IMR-90 (cell line): ENCODE measurements around the gene MS4A15. TPM values are rescaled to one million over a fixed set of nuclear protein-coding genes. Genes with fewer than 3 reads are reported as not detected.

ENCODE experiments used
- ATAC-seq: fragments of 200-7000 bp; cut with Tn5 transposase; 2 replicates; pipeline ENCODE4 v1.9.1; 2020; ENCODE audit warnings: low read depth, mild to moderate bottlenecking, moderate library complexity
- BruUV-seq: library from RNA; stranded (reverse); fragments of 400-500 nt; replicated peaks from 2 replicates; lab custom pipeline; 2021; lab: Mats Ljungman, UMichigan
- CTCF ChIA-PET: fragments of 300-600 bp; formaldehyde crosslinking; extraction: SDS; loops from one replicate; lab custom pipeline; 2021; ENCODE audit warnings: antibody characterized with exemption; lab: Yijun Ruan, JAX
- POLR2A ChIA-PET: fragments of 300-600 bp; sonication (Branson Sonifier 250); formaldehyde crosslinking; loops from one replicate; lab custom pipeline; 2022; ENCODE audit warnings: antibody characterized with exemption; ENCODE audit not compliant: unreplicated experiment; lab: Charles Lee
- DNase-seq: peaks from one replicate; pipeline ENCODE4 v3.0.0; 2013
- H2AFZ ChIP-seq: replicated peaks from 2 replicates; pipeline ENCODE3; 2013; ENCODE audit warnings: low read length, mild to moderate bottlenecking; ENCODE audit not compliant: poor library complexity
- H2AK5ac ChIP-seq: 2 replicates; pipeline ENCODE4 v1.6.1; 2013; ENCODE audit warnings: low read depth, low read length, inconsistent platforms
- H2AK9ac ChIP-seq: replicated peaks from 2 replicates; pipeline ENCODE3; 2013; ENCODE audit warnings: mild to moderate bottlenecking, low read depth, low read length, moderate library complexity; ENCODE audit not compliant: poor library complexity
- H2BK120ac ChIP-seq: 2 replicates; pipeline ENCODE4 v1.6.1; 2013; ENCODE audit warnings: low read depth, low read length, inconsistent platforms
- H2BK15ac ChIP-seq: 3 replicates; pipeline ENCODE4 v1.6.1; 2013; ENCODE audit warnings: low read depth, low read length, inconsistent platforms
- H2BK20ac ChIP-seq: 2 replicates; pipeline ENCODE4 v1.6.1; 2013; ENCODE audit warnings: low read depth, mild to moderate bottlenecking, inconsistent platforms, low read length, moderate library complexity
- H2BK5ac ChIP-seq: 2 replicates; pipeline ENCODE4 v1.6.1; 2013; ENCODE audit warnings: mild to moderate bottlenecking, low read depth, low read length, inconsistent platforms; ENCODE audit not compliant: poor library complexity, severe bottlenecking
- H3K14ac ChIP-seq: replicated peaks from 2 replicates; pipeline ENCODE4 v1.6.1; 2013; ENCODE audit warnings: low read depth, low read length, inconsistent platforms
- H3K18ac ChIP-seq: 2 replicates; pipeline ENCODE4 v1.6.1; 2013; ENCODE audit warnings: low read depth, low read length, control low read depth
- H3K23ac ChIP-seq: 2 replicates; pipeline ENCODE4 v1.6.1; 2013; ENCODE audit warnings: low read depth, low read length, inconsistent platforms
- H3K27ac ChIP-seq: 2 replicates; pipeline ENCODE4 v1.5.1; 2013; ENCODE audit warnings: mild to moderate bottlenecking, control low read depth, low read length; ENCODE audit not compliant: insufficient read depth
- H3K27me3 ChIP-seq: 2 replicates; pipeline ENCODE4 v1.6.1; 2013; ENCODE audit warnings: low read length; ENCODE audit not compliant: control insufficient read depth, insufficient read depth
- H3K36me3 ChIP-seq: 2 replicates; pipeline ENCODE4 v1.6.1; 2013; ENCODE audit warnings: low read length, mixed read lengths; ENCODE audit not compliant: control insufficient read depth, insufficient read depth
- H3K4ac ChIP-seq: 2 replicates; pipeline ENCODE4 v1.6.1; 2013; ENCODE audit warnings: low read depth, low read length, inconsistent platforms
- H3K4me1 ChIP-seq: 2 replicates; pipeline ENCODE4 v1.6.1; 2013; ENCODE audit warnings: low read length, mixed read lengths; ENCODE audit not compliant: control insufficient read depth, insufficient read depth
- H3K4me2 ChIP-seq: 2 replicates; pipeline ENCODE4 v1.6.1; 2013; ENCODE audit warnings: low read depth, mild to moderate bottlenecking, control low read depth, low read length, moderate library complexity
- H3K4me3 ChIP-seq: 2 replicates; pipeline ENCODE4 v1.5.1; 2013; ENCODE audit warnings: low read depth, mild to moderate bottlenecking, control low read depth, low read length, moderate library complexity; ENCODE audit not compliant: insufficient read depth
- H3K56ac ChIP-seq: 2 replicates; pipeline ENCODE4 v1.6.1; 2013; ENCODE audit warnings: low read length, inconsistent platforms; ENCODE audit not compliant: insufficient read depth; ENCODE audit errors: extremely low read depth
- H3K79me1 ChIP-seq, 2 experiments: 2 replicates each; pipeline ENCODE4 v1.6.1; 2013; ENCODE audit warnings: low read length in 2 of 2, inconsistent platforms in 1 of 2, low read depth in 1 of 2
- H3K9ac ChIP-seq: 2 replicates; pipeline ENCODE4 v1.6.1; 2013; ENCODE audit warnings: low read depth, low read length, control low read depth
- H3K9me1 ChIP-seq: 2 replicates; pipeline ENCODE4 v1.6.1; 2013; ENCODE audit warnings: low read length, inconsistent platforms; ENCODE audit not compliant: insufficient read depth
- H3K9me3 ChIP-seq: 2 replicates; pipeline ENCODE4 v1.6.1; 2013; ENCODE audit warnings: low read length; ENCODE audit not compliant: control insufficient read depth, insufficient read depth
- H4K20me1 ChIP-seq: 2 replicates; pipeline ENCODE4 v1.6.1; 2013; ENCODE audit warnings: low read length, inconsistent platforms; ENCODE audit not compliant: insufficient read depth
- H4K5ac ChIP-seq: 2 replicates; pipeline ENCODE4 v1.6.1; 2013; ENCODE audit warnings: mild to moderate bottlenecking, low read depth, low read length, control low read depth
- H4K8ac ChIP-seq, 2 experiments: 2 replicates each; pipeline ENCODE4 v1.6.1; 2013; ENCODE audit warnings: low read depth in 2 of 2, low read length in 2 of 2, control low read depth in 1 of 2, inconsistent platforms in 1 of 2
- H4K91ac ChIP-seq: 2 replicates; pipeline ENCODE4 v1.6.1; 2013; ENCODE audit warnings: low read depth, low read length, inconsistent platforms; ENCODE audit not compliant: insufficient read depth
- CEBPB ChIP-seq: IDR thresholded peaks from 2 replicates; pipeline ENCODE4 v1.6.1; 2012; ENCODE audit warnings: low read depth, low read length, improper control_type of control experiment
- CHD1 ChIP-seq: IDR thresholded peaks from 2 replicates; pipeline ENCODE4 v1.6.1; 2012; ENCODE audit warnings: low read depth, low read length, improper control_type of control experiment
- FOS ChIP-seq: fragments of 150-350 bp; IDR thresholded peaks from 2 replicates; pipeline ENCODE4 v1.6.1; 2016; ENCODE audit warnings: low read depth, low read length
- SMC3 ChIP-seq: fragments of 150-350 bp; IDR thresholded peaks from 2 replicates; pipeline ENCODE4 v1.6.1; 2016; ENCODE audit warnings: low read depth, mild to moderate bottlenecking, antibody characterized with exemption, low read length, moderate library complexity
- WGBS, 2 experiments: methylation state at CpG; one replicate each; pipeline versions ENCODE4 v1.1.5 to v1.1.7; 2013; ENCODE audit warnings: missing lambda C conversion rate in 2 of 2; ENCODE audit not compliant: insufficient read length in 1 of 2; ENCODE audit errors: extremely low coverage in 2 of 2; 5-methylcytosine and 5-hydroxymethylcytosine counted together
- dilution Hi-C: fragments of 300-500 bp; cut with HindIII; formaldehyde crosslinking; loops from one replicate; pipeline ENCODE4 v1.14.3; 2018; ENCODE audit warnings: low sequenced_read_pairs; ENCODE audit not compliant: unreplicated experiment
- in situ Hi-C: fragments of 300-500 bp; cut with MboI; formaldehyde crosslinking; loops from 3 replicates; pipeline ENCODE4 v1.14.3; 2019; ENCODE audit warnings: low sequenced_read_pairs, inconsistent platforms, mixed read lengths
- intact Hi-C: fragments of 100-400 bp; cut with micrococcal nuclease; formaldehyde crosslinking; loops from 2 replicates; pipeline ENCODE4 v1.10.0; 2022
- polyA plus RNA-seq, 3 experiments: library from polyadenylated mRNA; depleted of rRNA; stranded (reverse); fragments of >200 nt; gene quantifications; 2 replicates each; pipeline ENCODE4 v1.2.3, GENCODE V29; 2012; ENCODE audit warnings: low replicate concordance in 1 of 3
- total RNA-seq: library from RNA; depleted of rRNA; stranded (reverse); fragments of >200 nt; gene quantifications from 2 replicates; pipeline ENCODE4 v1.2.3, GENCODE V29; 2012
- TF ChIP-seq, protein P1 (sequence below): fragments of 150-350 bp; IDR thresholded peaks from 2 replicates; pipeline ENCODE4 v1.6.1; 2016; ENCODE audit warnings: low read depth, mild to moderate bottlenecking, low read length, moderate library complexity, borderline replicate concordance

The MS4A15 gene
- total and polyA plus RNA-seq, 2 of the 4 experiments (the other 2 are of a cell fraction), result not detected

DNA sequence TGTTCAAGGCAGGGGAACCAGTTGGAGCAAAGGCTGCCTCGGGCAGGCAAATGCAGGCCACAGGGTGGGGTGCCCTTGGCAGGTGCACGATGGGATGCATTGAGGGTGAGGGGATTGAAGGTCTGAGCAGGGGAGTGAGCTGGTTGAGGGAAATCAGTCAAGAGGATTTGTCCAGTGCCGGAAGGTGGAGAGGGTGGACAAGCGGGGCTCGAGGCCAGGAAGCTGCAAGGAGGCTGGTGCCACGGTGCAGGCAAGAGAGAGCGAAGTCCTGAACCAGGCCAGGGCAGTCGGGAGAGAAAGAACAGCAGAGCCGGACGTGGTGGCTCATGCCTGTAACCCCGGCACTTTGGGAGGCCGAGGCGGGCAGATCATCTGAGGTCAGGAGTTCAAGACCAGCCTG is 18.1 kb downstream of the MS4A15 start:
- H3K9me3 ChIP-seq, result no peaks in the 10 kb centered on the region
- in situ Hi-C loops (loop anchor here (5.0 kb wide), 1 partner anchor 123 kb away; no protein-coding TSS in a partner anchor), intact Hi-C loops (loop anchor here (1.0 kb wide), 5 partner anchors 57 to 413 kb away; no protein-coding TSS in a partner anchor), dilution Hi-C loops (no loop called here)
- H3K9ac ChIP-seq, result no peak overlapping the region
- H2BK20ac ChIP-seq, result no peak overlapping the region
- ChIA-PET CTCF (interaction anchor here (0.6 to 2.6 kb wide), 4 partner anchors 9 to 113 kb away, joined by 3 to 16 read pairs (median 6); no protein-coding TSS in a partner anchor), POLR2A (no interaction called here)
- no peak overlapping the region for H4K5ac ChIP-seq
- no peak for DNase-seq
- H4K20me1 ChIP-seq, result no peaks in the 10 kb centered on the region
- no peak for ATAC-seq
- no peak overlapping the region for H3K4me3 ChIP-seq
- no peak overlapping the region for H3K4ac ChIP-seq
- no peaks in the 10 kb centered on the region; the same call in 1 of the 2 replicates for H3K4me1 ChIP-seq
- no peak overlapping the region for H4K8ac ChIP-seq
- no peak overlapping the region for H3K23ac ChIP-seq
- peaks cover 4% of the 10 kb centered on the region; the same call in 1 of the 2 replicates for H3K27me3 ChIP-seq
- H2AK9ac ChIP-seq, result no peak overlapping the region
- no peak overlapping the region for H2BK5ac ChIP-seq
- H3K4me2 ChIP-seq, result no peak overlapping the region
- H3K18ac ChIP-seq, result no peak overlapping the region
- BruUV-seq, result no TSS peak
- no peak overlapping the region for H3K14ac ChIP-seq
- H3K79me1 ChIP-seq, result no peaks in the 10 kb centered on the region
- no peak for TF ChIP-seq SMC3
- no peak for TF ChIP-seq CEBPB
- TF ChIP-seq, protein P1, sequence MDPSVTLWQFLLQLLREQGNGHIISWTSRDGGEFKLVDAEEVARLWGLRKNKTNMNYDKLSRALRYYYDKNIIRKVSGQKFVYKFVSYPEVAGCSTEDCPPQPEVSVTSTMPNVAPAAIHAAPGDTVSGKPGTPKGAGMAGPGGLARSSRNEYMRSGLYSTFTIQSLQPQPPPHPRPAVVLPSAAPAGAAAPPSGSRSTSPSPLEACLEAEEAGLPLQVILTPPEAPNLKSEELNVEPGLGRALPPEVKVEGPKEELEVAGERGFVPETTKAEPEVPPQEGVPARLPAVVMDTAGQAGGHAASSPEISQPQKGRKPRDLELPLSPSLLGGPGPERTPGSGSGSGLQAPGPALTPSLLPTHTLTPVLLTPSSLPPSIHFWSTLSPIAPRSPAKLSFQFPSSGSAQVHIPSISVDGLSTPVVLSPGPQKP, result no peak
- TF ChIP-seq CHD1, result no peak
- TF ChIP-seq FOS, result no peak
- WGBS, 2 experiments, result 80% methylated on average over 9 of the region's 13 CpGs; no CpG with 5 or more reads in 1 of the 2 experiments
- H2AK5ac ChIP-seq, result no peak overlapping the region
- H2AFZ ChIP-seq, result no peak overlapping the region
- H2BK15ac ChIP-seq, result no peak overlapping the region
- no peak overlapping the region for H3K27ac ChIP-seq
- H3K56ac ChIP-seq, result no peak overlapping the region
- H3K9me1 ChIP-seq, result peaks cover 5% of the 10 kb centered on the region; the same call in 1 of the 2 replicates
- H4K91ac ChIP-seq, result no peak overlapping the region
- H3K36me3 ChIP-seq, result no peaks in the 10 kb centered on the region
- no peak overlapping the region for H2BK120ac ChIP-seq
